GM21360 (cell line): Measurements from ENCODE around the gene MAB21L2.

Source experiments
- ATAC-seq: cut with Tn5 transposase; IDR thresholded peaks from one replicate; pipeline ENCODE4 v1.9.1; 2021; ENCODE audit warnings: mild to moderate bottlenecking, moderate library complexity; ENCODE audit not compliant: unreplicated experiment

MAB21L2 gene

DNA sequence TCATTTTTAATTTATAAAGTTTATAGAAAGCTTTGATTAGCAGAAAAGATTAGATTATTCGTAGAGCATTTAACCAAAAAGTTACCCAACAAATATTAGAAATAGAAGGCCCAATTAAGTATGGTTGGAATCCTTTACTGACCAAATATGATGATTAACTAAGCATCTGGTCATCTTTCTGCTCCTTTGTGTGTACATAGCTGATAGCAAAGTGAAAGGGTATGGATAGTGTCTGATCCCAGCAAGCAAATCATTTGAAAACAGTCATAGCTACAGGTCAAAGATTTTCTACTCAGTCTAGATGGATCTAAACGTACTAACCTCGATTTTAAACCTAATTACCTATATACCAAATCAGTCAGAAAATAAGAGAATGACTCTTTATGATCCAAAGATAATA is 7.3 kb upstream of the MAB21L2 start:
- ATAC-seq = no peak

GRCh38 chr4:150577796-150578195 is 4.2 kb upstream of the MAB21L2 start:
- ATAC-seq = no peak

- ATAC-seq = no peak
Measured at GRCh38 chr4:150578745-150579501, 3.0 kb upstream of the MAB21L2 start.

GRCh38 chr4:150579551-150580234 is 2.3 kb upstream of the MAB21L2 start:
- no peak for ATAC-seq

DNA sequence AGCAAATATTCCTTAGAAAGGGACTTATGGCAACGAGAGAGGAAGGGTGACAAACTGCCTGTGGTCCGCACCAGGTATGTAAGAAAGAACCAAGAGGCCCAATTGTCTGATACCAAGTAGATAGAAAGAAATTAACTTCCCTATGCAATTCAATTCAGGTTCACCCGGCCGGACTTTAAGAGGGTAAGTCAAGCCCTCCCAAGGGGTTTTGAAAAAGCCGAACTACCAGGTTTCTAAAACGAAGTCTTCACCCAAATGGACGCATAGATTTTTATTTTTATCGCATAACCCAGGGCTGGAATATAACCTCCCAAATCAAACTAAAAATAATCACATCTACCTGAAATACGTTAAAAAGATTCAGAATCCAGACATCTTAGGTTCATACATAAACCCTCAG is 1.6 kb upstream of the MAB21L2 start:
- no peak for ATAC-seq

GRCh38 chr4:150581056-150581605 is 820 bp upstream of the MAB21L2 start:
- no peak for ATAC-seq

DNA sequence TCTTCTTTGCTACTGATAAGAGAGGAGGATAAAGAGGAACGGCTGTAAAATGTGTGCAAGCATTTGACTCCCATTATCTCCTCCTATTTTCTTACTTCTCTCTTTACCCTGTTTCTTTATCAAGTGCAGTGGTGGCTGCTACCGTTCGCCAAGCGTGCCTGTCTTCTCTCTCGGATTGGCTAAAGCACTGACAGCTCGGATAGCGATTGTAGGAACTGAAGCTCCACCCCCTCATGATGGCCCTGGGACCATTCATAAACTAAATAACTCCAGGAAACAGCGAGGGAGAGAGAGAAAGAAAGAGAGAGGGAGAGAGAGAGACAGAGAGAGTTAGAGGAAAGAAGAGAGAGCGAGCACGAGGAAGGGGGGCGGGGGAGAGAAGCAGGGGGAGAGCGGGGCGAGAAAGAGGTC is 305 bp upstream of the MAB21L2 start:
- ATAC-seq = no peak

DNA sequence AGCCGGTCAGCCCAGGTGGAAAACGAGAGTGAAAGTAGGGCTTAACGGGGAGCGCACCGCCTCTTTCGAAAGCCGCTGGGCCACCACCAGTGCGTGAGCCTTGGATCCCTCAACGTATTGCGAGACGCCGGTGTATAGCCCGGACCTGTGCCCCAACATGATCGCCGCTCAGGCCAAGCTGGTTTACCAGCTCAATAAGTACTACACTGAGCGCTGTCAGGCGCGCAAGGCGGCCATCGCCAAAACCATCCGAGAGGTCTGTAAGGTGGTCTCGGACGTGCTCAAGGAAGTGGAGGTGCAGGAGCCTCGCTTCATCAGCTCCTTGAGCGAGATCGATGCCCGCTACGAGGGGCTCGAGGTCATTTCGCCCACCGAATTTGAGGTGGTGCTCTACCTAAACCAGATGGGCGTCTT is 929 bp downstream of the MAB21L2 start:
- no peak for ATAC-seq

GRCh38 chr4:150583287-150584110 is 1.5 kb downstream of the MAB21L2 start:
- no peak for ATAC-seq

DNA sequence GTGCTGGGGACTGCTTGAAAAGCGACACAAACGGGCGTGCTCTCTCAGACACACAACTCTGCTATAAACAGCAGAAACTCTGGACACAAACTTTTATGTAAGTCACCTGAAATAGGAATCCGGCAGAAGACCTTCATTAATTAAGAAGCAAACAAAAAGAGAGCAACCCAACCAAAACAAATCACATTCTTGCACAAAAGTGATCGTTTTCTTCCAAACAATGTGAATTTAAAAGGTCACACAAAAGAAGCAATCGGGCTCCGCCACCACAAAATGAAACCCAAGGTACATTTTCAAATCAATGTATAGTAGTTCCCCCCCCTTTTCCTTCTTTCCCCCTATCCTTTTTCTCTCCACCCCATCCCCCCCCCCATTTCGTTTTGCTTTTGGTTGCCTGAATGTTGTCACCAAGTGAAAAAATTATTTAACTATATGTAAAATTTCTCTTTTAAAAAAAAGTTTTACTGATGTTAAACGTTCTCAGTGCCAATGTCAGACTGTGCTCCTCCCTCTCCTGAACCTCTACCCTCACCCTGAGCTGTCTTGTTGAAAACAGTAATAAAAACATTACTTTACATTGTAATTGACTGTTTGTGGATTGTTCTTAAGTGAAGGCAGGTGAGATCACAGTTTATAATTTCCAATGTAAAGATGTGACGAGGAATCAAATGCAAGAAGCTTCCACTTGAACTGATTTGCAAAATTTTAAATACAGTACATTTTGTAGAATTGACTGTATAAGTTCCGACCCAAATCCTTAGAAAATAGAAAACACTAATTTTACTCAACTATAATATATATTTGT is 2.4 kb downstream of the MAB21L2 start:
- no peak for ATAC-seq

DNA sequence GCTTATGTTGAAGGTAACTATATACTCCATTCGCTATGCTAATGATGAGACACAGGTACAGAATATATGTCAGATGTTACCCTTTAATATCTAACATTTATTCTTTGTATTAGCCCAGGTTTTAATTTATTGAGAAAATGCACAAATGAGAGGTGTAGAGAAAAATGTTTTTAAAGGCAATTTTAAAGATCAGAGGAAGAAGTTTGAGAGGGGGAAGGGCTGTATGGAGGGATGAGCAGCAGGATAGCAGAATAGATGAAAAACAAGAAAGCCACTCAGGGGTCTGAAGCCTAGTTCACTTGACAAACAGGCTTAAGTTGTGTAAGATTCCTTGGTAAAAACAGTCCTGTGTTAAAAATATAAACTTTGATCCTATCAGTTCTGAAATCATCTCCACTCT is 3.7 kb downstream of the MAB21L2 start:
- ATAC-seq = no peak

DNA sequence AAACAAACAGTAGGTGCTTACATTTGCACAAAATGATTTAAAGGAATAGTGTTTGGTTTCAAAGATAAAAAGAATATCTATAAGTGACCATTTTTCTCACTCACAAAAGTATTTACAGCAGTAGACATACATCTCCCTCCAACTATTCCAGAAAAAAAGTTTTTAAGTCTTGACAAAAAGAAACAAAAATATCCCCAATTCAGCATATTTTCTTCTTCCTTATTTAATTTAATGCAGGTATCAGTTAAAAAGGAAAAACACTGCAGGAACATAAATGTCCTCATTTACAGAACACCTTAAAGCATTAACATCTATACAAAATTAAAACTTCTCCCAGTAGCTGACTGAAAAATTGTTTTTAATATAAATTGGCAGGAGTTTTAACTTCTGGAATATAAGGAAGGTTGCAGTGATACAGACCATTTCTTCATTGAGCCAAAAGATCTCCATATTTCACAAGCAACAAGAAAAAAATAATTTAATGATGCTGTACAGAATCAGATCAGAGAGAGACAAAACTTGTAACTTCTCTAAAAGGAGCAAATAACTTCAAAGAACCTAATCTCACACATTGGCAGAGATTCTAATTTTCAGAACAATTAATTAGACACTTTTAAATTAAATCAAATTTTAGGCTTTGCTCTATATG is 4.3 kb downstream of the MAB21L2 start:
- ATAC-seq = no peak

DNA sequence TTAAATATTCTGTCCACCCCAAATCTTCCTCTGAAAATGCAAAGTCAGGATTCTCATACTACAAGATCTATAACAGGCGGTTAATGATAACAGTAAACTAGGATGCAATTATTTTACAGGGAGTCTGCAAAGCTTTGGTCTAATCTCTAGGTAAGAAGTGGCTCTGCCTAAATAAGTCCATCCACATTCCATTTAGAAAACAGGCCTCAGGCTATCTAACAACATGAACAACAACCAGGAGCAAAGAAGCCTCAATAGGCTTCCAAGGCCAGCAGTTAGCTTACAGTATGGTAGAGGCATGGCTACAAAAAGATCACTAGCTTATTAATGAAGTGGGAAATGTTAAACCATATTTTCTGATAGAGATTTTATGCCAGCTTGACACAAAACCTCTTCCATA is 6.4 kb downstream of the MAB21L2 start:
- no peak for ATAC-seq

GRCh38 chr4:150589157-150589556 is 7.2 kb downstream of the MAB21L2 start:
- no peak for ATAC-seq

GRCh38 chr4:150590631-150591030 is 8.7 kb downstream of the MAB21L2 start:
- ATAC-seq = no peak

DNA sequence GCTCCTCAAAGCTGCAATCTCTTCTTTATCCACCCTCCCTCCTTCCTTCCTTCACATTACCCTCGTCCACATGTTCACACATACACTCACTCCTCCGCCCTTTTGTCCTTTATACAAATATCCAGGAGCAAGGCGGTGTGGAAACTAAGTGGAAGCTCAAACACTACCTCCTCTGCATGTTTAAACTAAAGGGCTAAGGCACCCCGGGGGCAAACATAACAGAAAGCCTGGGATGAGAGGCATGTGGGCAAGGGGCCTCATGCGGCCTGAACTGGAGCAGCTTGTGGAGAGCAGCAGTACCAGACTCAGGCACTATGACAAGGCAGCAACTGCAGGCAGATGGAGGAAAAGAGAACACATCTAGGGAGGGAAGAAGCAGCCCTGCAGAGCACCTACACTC is 9.5 kb downstream of the MAB21L2 start:
- no peak for ATAC-seq

DNA sequence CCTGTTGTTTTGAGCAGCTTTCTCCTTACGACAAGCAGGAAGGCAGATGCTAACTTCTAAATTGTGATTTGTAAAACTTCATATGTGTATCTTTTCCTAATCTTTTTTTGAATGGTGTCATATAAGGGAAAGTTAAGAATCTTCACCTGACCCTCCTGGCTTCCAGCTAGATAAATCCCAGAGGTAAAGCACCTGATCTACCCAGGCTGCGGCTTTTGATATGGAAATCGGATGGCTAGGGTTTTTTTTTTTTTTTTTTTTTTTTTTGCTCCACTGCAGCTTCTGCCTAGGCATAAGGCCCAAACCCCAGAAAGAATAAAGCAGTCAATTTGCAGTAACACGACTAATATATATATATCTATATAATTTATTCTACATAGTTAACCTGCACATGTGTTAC is 10.0 kb downstream of the MAB21L2 start:
- no peak for ATAC-seq

DNA sequence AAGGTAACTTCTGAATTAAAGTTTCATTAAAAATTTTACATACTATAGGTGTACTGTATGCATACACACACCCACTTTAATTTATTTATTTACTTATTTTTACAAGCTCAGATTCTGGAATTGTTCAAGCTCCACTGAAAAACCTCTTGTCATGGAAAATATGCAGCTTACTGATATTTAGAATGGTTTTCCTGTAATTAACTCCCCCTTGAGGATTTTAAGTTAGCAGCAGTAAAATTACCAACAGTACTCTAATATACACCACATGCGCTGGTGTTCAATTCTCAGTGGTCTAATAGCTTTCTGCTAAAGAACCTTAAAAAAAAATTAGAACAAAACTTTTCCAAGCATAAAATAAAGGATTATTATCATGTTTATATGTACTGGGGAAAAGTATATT is 12.0 kb downstream of the MAB21L2 start:
- no peak for ATAC-seq

DNA sequence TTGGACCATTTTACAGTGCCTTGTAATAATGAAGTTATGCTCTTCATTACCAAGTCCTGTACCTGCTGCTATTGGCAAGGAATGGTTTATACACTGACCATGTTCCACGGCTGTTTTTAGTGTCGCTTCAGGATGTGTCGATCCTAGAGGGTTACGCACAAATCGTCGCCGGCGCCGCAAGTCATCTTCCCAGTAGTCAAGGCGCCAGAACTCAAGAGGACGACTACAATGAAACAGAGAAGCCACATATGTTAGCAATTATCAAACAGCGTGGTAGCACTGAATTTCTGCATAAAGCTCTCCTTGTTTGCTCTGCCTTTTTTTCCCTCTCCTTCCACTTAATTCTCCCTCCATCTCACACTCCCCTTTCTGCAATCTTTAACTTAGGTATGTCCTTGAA is 17.0 kb downstream of the MAB21L2 start:
- no peak for ATAC-seq

DNA sequence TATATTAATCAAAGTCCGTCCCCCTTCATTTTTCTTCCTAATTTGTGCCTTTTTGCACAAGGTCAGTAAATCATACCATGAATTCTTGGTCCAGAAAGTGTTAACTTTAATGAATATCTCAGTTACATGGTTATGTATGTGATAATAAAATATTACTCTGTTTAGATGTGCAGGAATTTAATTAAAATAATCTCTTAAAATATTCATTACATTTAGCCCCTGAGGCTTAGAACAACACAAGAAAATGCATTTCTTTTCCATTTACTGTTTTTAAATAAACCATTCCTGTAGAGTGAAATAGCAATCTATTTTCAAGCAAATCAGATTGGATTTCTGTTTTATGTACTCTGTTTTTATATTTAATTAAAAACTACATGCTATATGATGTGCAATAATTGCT is 17.6 kb downstream of the MAB21L2 start:
- ATAC-seq = no peak
